Activated T-cell treated with anti-CD3 and anti-CD28 coated beads, Interleukin-2, amount 50 U/mL, for 24 hours (primary cell): ENCODE measurements around the gene COQ7.
A peak's percentile ranks its signal among the peaks of the same experiment; 100 is the strongest.

Source experiments
- DNase-seq: peaks from one replicate; pipeline ENCODE4 v3.0.0-alpha.2; 2020
- H3K27ac Mint-ChIP-seq: 2 replicates; pipeline ENCODE4 v1.8.0; 2020; ENCODE audit warnings: mild to moderate bottlenecking, mixed read lengths
- H3K27me3 Mint-ChIP-seq: 2 replicates; pipeline ENCODE4 v1.8.0; 2020; ENCODE audit warnings: mixed read lengths
- H3K36me3 Mint-ChIP-seq: 2 replicates; pipeline ENCODE4 v1.8.0; 2020; ENCODE audit warnings: low read depth, mixed read lengths
- H3K4me1 Mint-ChIP-seq: 2 replicates; pipeline ENCODE4 v1.8.0; 2020; ENCODE audit warnings: low read depth, mixed read lengths
- H3K4me3 Mint-ChIP-seq: 2 replicates; pipeline ENCODE4 v1.8.0; 2020; ENCODE audit warnings: mild to moderate bottlenecking, moderate library complexity, mixed read lengths
- H3K9me3 Mint-ChIP-seq: 2 replicates; pipeline ENCODE4 v1.8.0; 2020; ENCODE audit warnings: mixed read lengths

Gene COQ7

DNA sequence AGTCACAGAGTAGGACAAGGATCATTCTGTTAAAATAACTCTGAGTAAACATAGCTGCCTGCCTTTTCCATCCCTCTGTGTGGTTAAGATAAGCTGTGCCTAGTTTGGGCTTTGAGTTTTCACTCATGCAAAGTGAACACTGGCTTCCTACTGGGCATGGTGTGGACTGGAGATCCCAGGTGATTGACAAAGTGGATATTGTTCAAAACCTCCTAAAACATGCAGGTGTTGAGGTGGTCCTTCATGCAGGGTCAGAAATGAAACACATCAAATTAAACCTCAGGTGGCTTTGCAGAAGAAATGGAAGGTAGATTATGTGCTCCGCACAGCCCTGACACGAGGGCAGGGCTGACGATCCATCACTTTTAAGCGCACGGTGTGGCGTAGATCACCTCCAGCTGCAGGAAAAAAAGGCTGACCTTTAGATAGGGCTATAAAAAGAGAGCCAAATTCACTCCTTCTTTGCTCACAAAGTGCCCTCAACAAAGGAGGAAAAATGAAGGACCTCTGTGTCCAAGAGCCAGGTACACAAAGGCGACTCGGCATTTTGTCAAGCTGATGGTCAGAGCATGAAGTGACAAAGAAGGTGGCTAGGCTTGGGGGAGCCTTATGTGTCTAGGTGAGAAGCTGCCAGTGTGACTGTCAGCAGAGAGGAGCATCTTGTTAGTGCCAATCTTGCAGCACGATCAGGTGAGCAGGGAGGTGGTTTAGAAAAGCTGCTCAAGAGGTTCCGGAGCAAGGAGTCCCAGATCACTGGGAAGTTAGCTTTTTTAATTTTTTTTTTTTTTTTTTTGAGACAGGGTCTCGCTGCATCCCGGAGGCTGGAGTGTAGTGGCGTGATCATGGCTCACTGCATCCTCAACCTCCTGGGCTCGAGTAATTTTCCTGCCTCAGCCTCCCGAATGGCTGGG, 26.5 kb downstream of the COQ7 start:
- peaks cover 7% of the 10 kb centered on the region for H3K4me1 Mint-ChIP-seq

DNA sequence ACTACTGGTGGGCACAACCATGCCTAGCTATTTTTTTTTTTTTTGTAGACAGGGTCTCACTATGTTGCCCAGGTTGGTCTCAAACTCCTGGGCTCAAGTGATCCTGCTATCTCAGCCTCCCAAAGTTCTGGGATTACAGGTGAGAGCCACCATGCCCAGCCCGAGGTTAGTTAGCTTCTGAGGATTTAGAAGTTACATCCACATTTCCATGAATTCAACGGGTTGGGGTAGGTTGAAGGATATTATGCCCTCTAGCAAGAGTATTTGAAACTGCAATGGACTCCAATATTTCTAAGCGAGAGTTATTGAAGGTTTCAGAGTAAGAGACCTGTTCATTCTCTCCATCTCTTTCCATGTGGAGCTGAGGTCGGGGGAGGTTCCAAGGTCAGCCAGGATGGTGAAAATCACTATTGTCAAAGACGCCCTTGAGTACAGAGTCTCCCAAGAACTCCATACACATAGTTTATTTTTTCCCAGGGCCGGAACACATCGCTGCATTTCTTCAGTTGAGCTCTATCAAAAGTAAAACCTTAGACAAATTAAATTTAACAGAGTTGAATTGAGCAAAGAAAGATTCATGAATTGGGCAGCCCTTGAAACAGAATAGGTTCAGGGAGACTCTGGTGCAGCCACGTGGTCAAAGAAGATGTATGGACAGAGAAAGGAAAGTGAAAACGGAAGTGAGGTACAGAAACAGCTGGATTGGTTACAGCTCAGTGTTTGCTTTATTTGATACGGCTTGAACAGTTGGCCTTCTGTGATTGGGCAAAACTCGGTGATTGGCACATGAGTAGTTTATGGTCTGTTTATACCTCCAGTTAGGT, 27.3 kb downstream of the COQ7 start:
- no peak overlapping the region for H3K4me3 Mint-ChIP-seq
- no peaks in the 10 kb centered on the region for H3K36me3 Mint-ChIP-seq
- H3K4me1 Mint-ChIP-seq = peaks cover 7% of the 10 kb centered on the region
- DNase-seq = no peak
- H3K9me3 Mint-ChIP-seq = peaks cover 14% of the 10 kb centered on the region
- H3K27ac Mint-ChIP-seq = no peak overlapping the region
- H3K27me3 Mint-ChIP-seq = peaks cover 4% of the 10 kb centered on the region

More for the DNA sequence above, 26.5 kb downstream of the COQ7 start:
- Mint-ChIP-seq H3K36me3 (no peaks in the 10 kb centered on the region), H3K27ac (no peak overlapping the region), H3K4me3 (no peak overlapping the region), H3K27me3 (peaks cover 4% of the 10 kb centered on the region), H3K9me3 (peaks cover 14% of the 10 kb centered on the region)
- peak; percentile 8 for DNase-seq

DNA sequence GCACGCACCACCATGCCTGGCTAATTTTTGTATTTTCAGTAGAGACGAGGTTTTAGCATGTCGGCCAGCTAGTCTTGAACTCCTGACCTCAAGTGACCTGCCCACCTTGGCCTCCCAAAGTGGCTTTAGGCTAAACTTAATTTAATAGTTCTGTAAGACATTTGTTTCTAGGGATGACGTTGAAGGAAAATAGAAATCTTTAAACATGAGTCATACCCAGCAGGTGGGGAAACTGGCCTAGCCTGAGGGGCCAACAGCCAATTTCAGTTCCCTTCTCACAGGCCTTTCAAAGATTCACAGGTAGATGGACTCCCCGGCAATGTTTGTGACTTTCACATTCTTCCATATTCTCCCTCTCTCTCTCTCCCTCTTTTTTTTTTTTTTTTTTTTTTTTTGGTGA, 28.2 kb downstream of the COQ7 start:
- peaks cover 7% of the 10 kb centered on the region for H3K4me1 Mint-ChIP-seq
- H3K4me3 Mint-ChIP-seq = no peak overlapping the region
- no peak overlapping the region for H3K27ac Mint-ChIP-seq
- peaks cover 14% of the 10 kb centered on the region for H3K9me3 Mint-ChIP-seq
- no peaks in the 10 kb centered on the region for H3K36me3 Mint-ChIP-seq
- DNase-seq = no peak
- H3K27me3 Mint-ChIP-seq = peaks cover 4% of the 10 kb centered on the region

DNA sequence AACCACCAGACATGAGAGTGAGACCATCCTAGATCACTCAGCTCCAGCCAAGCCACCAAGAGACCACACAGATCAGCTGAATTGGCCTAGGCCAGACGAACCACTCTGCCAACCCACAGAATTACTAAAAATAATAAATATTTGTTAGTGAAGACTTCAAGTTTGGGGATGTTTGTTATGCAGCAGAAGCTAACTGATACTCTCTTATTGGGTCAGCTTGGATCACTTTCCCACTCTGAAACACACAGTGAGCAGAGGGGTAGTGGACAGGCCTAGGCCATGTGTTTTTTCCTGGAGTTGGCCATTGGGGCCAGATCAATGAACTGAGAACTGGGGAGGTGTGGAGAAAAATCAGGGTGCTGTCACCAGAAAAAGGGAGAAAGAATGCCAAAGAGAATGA, 30.8 kb downstream of the COQ7 start:
- Mint-ChIP-seq H3K36me3 (no peaks in the 10 kb centered on the region), H3K9me3 (peaks cover 4% of the 10 kb centered on the region), H3K27me3 (peaks cover 4% of the 10 kb centered on the region), H3K4me1 (peaks cover 7% of the 10 kb centered on the region), H3K27ac (no peak overlapping the region), H3K4me3 (no peak overlapping the region)
- no peak for DNase-seq

DNA sequence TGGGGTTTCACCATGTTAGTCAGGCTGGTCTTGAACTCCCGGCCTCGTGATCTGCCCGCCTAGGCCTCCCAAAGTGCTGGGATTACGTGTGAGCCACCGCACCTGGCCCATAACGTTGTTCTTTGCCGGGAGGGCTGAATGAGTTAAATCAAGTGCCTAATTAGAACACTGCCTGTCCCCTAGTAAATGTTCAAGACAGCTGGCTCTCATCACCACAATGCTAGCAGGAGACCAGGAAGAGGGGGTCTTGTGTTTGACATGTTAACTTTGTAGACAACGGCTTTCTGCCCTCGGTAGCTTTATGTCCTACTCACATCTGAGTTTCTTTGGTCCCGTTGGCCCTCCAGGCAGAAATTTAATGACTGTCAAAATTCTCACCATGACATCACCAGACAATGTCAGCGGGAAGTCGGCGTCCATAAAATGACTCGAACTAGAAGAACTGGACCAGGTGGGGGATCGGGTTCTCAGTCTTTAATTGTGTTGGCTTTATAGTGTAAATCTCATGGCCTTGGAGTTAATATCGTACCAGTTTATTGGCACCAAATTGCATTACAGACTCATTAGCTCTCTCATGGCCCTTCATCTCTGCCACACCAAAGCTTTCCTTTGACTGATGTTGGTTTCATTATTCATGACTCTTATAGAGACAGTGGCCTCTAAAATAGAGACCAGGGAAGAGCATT, 34.9 kb downstream of the COQ7 start:
- no peaks in the 10 kb centered on the region for H3K4me1 Mint-ChIP-seq
- no peak overlapping the region for H3K4me3 Mint-ChIP-seq
- no peak overlapping the region for H3K27ac Mint-ChIP-seq
- DNase-seq = no peak
- no peaks in the 10 kb centered on the region for H3K27me3 Mint-ChIP-seq
- H3K9me3 Mint-ChIP-seq = peaks cover 2% of the 10 kb centered on the region
- no peaks in the 10 kb centered on the region for H3K36me3 Mint-ChIP-seq

DNA sequence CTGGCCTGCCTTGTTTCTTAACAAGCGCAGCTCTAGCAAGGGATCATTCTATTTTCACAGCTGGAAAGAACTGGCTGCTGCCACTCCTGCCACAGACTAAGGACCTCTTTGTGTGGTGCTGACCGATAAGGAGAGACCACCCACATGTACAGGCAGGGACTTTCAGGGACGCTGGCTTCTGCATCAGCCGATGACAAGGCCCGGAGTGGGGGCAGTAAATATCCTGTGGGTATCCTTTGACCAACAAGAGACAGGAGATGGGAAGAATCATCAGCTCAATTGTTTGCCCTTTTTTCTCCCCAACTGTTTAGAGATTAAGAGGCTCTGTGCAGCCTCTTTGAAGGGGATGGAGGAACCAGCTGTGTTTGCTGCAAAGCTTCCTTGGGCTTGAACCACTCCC, 37.2 kb downstream of the COQ7 start:
- no peak for DNase-seq
- no peaks in the 10 kb centered on the region for H3K36me3 Mint-ChIP-seq
- no peak overlapping the region for H3K27ac Mint-ChIP-seq
- no peak overlapping the region for H3K4me3 Mint-ChIP-seq
- H3K27me3 Mint-ChIP-seq = peaks cover 3% of the 10 kb centered on the region
- peaks cover 4% of the 10 kb centered on the region for H3K4me1 Mint-ChIP-seq
- no peaks in the 10 kb centered on the region for H3K9me3 Mint-ChIP-seq

DNA sequence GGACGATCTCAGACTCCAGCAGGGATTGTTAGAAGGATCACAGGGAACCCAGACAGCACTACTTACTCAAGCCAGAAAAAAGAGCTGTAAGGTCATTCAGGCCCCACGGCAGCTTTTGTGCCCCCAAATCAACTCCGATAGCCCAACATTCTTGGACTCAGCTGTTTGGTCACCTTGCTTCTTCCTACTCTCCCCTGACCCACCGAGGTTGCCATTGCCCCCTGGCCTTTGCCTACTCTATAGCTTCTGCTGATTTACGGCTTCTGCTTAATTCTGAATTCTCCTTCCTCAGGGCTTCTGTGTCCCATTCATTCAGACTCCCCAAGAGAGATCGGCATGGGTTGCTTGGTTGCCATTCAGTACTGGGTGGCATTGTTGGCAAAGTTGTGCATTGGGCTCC, 37.7 kb downstream of the COQ7 start:
- H3K4me1 Mint-ChIP-seq = peaks cover 4% of the 10 kb centered on the region
- H3K9me3 Mint-ChIP-seq = no peaks in the 10 kb centered on the region
- no peak overlapping the region for H3K27ac Mint-ChIP-seq
- peaks cover 3% of the 10 kb centered on the region for H3K27me3 Mint-ChIP-seq
- H3K36me3 Mint-ChIP-seq = no peaks in the 10 kb centered on the region
- no peak for DNase-seq
- H3K4me3 Mint-ChIP-seq = no peak overlapping the region

DNA sequence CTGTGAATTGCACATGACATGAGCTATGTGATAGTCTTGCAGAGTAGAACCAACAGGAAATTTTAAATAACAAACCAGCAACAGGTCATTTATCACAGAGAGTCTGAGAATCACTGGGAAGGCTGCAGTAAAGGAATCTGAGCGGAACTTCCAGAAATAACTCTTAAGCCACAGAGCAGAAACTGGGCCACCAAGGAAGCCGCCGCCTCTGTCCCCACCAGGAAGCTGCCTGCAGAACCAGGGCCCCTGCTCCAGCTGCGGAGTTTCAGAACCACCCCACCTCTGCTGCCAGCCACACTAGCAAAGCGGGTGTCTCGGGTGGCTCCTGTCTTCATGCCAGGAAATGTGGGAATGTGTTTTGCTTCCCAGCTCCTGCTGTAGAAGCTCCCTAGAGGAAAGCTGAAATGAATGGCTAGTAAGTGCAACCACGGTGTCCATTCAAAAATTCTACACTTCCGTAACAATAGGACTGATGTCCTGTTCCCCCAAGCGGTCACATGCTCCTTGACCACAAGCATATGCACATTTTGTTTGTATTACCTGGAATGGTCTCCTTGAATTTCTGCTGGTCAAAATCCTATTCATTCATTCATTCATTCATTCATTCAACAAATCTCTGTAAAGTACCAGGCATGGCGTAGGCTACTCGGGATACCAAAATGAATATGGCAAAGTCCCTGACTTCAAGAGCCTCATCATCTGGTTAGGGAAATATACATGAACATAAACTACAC, 38.6 kb downstream of the COQ7 start:
- no peaks in the 10 kb centered on the region for H3K36me3 Mint-ChIP-seq
- H3K4me1 Mint-ChIP-seq = peaks cover 4% of the 10 kb centered on the region
- no peak overlapping the region for H3K4me3 Mint-ChIP-seq
- no peak overlapping the region for H3K27ac Mint-ChIP-seq
- DNase-seq = no peak
- peaks cover 7% of the 10 kb centered on the region for H3K27me3 Mint-ChIP-seq
- H3K9me3 Mint-ChIP-seq = no peaks in the 10 kb centered on the region

DNA sequence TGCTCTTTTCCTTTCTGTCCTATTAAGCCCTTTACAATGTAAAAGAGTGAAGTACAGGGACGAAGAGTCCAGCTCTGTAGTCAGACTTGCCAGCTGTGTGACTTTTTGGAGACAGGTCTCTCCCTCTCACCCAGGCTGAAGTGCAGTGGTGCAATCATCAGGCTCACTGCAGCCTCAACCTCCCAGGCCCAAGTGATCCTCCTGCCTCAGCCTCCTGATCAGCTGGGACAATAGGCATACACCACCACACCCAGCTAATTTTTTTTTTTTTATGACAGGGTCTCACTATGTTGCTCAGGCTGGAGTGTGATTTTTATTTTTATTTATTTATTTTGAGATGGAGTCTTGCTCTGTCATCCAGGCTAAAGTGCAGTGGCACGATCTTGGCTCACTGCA, 39.2 kb downstream of the COQ7 start:
- no peak for DNase-seq
- H3K9me3 Mint-ChIP-seq = no peaks in the 10 kb centered on the region
- no peaks in the 10 kb centered on the region for H3K36me3 Mint-ChIP-seq
- no peak overlapping the region for H3K4me3 Mint-ChIP-seq
- peaks cover 4% of the 10 kb centered on the region for H3K4me1 Mint-ChIP-seq
- peaks cover 12% of the 10 kb centered on the region for H3K27me3 Mint-ChIP-seq
- H3K27ac Mint-ChIP-seq = no peak overlapping the region

DNA sequence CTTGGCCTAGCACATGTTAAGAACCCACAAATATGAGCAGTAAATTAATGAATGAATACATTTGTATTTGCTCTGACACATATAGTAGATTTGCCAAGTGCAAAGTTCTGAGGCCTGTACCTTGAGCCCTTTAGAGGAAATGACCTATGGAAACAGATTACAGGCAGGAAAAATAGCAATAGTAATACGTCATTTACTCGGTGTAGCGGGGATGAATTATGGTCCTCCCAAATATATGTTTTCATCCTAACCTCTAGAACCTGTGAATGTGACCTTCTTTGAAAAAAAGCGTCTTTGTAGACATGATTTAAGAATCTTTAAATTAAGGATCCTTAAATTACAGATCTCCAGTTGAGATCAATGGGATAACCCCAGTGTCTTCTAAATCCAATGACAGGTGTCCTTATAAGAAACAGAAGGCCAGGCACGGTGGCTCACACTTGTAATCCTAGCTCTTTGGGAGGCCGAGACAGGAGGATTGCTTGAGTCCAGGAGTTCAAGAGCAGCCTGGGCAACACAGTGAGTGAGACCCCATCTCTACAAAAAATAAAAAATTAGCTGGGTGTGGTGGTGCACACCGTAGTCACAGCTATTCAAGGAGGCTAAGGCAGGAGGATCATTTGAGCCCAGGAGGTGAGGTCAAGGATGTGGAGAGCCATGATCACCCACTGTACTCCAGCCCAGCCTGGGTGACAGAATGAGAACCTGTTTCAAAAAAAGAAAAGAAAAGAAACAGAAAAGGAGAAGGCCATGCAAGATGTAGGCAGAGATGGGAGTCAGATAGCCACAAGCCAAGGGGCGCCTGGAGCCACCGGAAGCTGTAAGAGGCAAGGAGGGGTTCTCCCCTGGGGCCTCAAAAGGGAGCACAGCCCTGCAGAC, 41.2 kb downstream of the COQ7 start:
- Mint-ChIP-seq H3K9me3 (no peaks in the 10 kb centered on the region), H3K4me3 (no peak overlapping the region), H3K27ac (no peak overlapping the region), H3K36me3 (no peaks in the 10 kb centered on the region), H3K4me1 (peaks cover 9% of the 10 kb centered on the region), H3K27me3 (peaks cover 26% of the 10 kb centered on the region)
- no peak for DNase-seq

DNA sequence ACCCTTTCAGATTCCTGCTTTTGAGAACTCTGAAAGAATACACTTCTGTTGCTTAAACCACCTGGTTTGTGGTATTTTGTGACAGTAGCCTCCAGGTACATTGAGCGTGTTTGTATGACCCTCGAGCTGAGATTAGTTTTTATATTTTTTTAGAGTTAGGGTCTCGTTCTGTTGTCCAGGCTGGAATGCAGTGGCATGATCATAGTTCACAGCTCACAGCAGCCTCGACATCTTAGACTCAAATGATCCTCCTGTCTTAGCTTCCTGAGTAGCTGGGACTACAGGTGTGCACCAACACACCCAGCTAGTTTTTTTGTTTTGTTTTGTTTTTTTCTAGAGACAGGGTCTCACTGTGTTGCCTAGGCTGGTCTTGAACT, 41.9 kb downstream of the COQ7 start:
- no peak overlapping the region for H3K4me3 Mint-ChIP-seq
- H3K27me3 Mint-ChIP-seq = peaks cover 26% of the 10 kb centered on the region
- no peaks in the 10 kb centered on the region for H3K36me3 Mint-ChIP-seq
- H3K9me3 Mint-ChIP-seq = no peaks in the 10 kb centered on the region
- H3K27ac Mint-ChIP-seq = no peak overlapping the region
- no peak for DNase-seq
- peaks cover 9% of the 10 kb centered on the region for H3K4me1 Mint-ChIP-seq

DNA sequence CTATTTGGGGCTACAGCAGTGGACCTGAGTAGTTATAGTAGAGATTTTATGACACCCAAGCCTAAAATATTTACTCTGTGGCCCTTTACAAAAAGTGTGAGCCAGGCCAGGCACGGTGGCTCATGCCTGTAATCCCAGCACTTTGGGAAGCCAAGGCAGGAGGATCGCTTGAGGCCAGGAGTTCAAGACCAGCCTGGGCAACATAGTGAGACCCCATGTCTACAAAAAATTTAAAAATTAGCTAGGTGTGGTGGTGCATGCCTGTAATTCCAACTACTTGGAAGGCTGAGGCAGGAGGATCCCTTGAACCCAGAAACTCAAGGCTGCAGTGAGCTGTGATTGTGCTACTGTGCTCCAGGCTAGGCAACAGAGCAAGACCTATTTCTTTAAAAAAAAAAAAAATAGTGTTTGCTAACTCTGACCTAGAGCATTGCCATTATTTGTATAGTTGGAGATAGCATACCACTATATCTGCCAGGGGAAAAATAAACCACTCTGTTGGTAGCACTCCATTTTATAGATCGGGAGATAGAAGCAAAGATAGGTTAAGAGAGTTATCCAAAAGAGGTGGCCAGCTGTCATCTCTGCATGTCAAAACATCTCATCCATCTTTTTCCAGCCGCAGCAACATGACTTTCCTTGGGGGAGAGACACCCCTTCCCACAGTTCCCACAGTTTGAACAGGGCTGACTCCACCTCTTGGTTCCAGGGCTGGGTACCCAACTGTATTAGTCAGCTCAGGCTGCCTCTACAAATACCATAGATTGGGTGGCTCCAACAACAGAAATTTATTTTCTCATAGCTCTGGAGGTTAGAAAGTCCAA, 43.3 kb downstream of the COQ7 start:
- DNase-seq = no peak
- H3K4me1 Mint-ChIP-seq = peaks cover 9% of the 10 kb centered on the region
- no peaks in the 10 kb centered on the region for H3K9me3 Mint-ChIP-seq
- H3K27me3 Mint-ChIP-seq = peaks cover 35% of the 10 kb centered on the region
- no peak overlapping the region for H3K27ac Mint-ChIP-seq
- H3K4me3 Mint-ChIP-seq = no peak overlapping the region
- H3K36me3 Mint-ChIP-seq = peaks cover 5% of the 10 kb centered on the region

DNA sequence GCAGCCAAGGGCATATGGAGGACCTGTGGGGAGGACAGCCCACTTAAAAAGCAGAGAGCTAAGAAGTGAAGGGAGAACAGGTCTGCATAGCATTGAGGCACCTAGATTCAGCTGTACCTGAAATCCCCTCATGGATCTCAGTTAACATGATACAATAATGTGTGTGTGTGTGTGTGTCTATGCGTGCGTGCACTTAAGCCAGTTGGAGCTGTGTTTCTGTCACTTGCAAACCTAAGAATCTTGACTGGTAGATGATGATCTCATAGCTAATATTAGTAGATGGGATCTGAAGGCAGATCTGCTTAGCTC, 44.6 kb downstream of the COQ7 start:
- DNase-seq = no peak
- H3K36me3 Mint-ChIP-seq = peaks cover 10% of the 10 kb centered on the region
- peaks cover 17% of the 10 kb centered on the region for H3K4me1 Mint-ChIP-seq
- no peak overlapping the region for H3K27ac Mint-ChIP-seq
- H3K27me3 Mint-ChIP-seq = peaks cover 42% of the 10 kb centered on the region
- no peak overlapping the region for H3K4me3 Mint-ChIP-seq
- no peaks in the 10 kb centered on the region for H3K9me3 Mint-ChIP-seq
